GM18507 (cell line): ENCODE measurements around the gene AP2S1.
"Not testable (repeated sequence)": the region's sequence is repeated elsewhere in the genome, so short reads cannot be mapped to it uniquely, and the experiment has no call there.

Experiments used
- DNase-seq: peaks from one replicate; pipeline ENCODE4 v3.0.0; 2011; ENCODE audit warnings: low read depth; ENCODE audit not compliant: insufficient read length; ENCODE audit errors: extremely low spot score
- FAIRE-seq: peaks from 2 replicates; lab custom pipeline; 2011; peaks lifted over from hg19 to GRCh38; lab: Jason Lieb, UNC

Gene AP2S1

DNA sequence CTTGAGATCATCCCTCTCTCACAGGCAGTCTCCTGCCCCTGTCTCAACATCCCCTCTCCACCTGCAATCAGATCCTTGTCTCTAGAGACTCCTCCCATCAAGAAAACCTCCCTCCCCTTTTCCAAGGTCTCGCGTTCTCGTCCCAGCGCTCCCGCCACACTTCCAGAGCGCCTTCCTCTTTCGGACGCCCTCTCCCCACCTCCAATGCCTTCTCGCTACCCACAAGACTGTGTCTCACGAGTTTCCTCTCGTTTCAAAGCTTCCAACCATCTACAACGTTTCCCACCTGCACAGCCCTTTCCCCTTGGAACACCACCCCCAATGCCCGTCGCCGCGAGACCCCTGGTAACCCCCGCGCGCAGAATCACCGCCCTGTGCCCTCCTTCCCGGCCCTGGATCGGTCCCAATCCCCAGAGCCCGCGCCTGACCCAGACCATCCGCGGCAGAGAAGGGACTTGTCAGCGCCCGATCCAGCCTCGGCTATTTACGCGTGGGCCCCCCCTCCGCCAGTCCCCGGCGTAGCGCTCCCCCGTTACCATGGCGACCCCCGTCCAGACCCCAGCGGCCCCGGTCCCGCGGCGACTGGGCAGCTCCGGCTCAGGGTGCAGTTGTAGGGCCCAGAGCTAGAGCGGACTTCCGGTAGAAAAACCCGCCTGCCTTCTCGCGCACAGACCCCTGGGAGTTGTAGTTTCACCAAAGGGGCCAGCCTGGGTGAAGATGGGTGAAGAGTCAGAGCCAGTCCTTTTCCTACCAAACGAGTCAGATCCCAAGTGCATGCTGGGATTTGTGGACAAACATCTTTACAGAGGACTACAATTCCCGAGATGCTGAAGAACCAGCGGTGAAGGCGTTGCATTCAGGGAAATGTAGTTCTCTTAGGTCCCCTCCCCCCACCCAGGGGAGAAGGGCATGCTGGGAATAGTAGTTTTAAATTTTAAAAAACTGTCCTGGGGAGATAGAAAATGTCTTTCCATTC is at the start of gene AP2S1:
TSS of gene AP2S1 (minus strand) at position 619 of the 976 bp plus-strand sequence. CDS start at position 539, 80 bp downstream.
- FAIRE-seq, result peak; percentile 97
- DNase-seq, result peak; percentile 89

DNA sequence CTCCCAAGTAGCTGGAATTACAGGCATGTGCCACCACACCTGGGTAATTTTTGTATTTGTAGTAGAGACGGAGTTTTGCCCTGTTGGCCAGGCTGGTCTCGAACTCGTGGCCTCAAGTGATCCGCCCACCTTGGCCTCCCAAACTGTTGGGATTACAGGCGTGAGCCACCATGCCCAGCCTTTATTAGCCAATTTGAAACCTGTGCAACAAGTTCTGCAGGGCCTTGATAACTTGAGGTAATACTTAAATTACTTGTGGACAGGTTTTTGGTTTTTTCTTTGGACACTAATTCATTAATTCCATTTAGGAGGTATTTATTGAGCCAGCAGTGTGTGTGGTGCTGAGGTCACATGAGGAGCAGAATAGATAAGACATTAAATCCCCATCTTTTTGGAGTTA is 49.7 kb upstream of the AP2S1 start:
- FAIRE-seq (no peak), DNase-seq (no peak)

DNA sequence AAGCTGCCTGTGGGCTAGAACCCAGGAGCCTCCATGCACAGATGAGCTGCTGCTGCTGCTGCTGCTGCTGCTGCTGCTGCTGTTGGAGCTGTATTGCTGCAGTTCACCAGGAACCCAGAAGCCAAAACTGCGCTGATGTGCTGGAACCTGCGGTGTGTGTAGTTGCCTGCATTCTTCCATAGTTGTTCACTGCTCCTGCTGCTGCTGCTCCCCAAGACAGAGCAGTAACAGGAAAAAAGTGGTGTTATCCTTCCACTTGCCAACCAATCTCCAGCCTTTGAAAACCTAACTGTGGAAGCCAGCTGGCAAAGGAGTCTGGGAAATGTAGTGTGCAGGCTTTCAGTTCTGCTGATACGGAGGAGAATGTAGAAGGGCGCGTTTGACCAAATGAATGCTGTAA is 48.1 kb upstream of the AP2S1 start:
- no peak for DNase-seq
- no peak for FAIRE-seq

DNA sequence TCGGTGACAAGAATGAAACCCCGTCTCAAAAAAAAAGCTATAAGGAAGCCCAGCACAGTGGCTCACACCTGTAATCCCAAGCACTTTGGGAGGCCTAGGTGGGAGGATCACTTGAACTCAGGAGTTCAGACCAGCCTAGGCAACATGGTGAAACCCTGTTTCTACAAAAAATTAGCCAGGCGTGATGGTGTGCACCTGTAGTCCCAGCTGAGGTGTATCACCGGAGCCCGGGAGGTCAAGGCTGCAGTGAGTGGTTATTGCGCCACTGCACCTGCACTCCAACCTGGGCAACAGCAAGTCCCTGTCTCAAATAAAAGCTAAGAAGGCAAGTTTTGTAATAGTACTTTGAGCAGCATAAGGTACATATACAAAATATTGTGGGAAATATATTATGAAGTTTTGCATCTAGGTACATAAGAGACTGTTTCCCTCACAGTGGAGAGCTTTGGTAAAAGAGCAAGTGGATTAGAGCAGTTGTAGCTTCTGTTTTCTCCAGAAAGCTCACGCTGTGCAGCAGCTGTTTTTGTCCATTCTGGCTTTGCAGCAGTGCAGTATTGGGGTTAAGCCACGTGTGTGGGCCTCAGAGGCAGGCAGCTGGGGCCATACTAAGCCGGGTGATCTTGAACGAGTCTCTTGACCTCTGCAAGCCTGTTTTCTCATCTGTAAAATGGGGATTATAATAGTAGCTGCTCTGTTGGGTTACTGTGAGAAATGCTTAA is 45.6 kb upstream of the AP2S1 start:
- DNase-seq (no peak), FAIRE-seq (no peak)

DNA sequence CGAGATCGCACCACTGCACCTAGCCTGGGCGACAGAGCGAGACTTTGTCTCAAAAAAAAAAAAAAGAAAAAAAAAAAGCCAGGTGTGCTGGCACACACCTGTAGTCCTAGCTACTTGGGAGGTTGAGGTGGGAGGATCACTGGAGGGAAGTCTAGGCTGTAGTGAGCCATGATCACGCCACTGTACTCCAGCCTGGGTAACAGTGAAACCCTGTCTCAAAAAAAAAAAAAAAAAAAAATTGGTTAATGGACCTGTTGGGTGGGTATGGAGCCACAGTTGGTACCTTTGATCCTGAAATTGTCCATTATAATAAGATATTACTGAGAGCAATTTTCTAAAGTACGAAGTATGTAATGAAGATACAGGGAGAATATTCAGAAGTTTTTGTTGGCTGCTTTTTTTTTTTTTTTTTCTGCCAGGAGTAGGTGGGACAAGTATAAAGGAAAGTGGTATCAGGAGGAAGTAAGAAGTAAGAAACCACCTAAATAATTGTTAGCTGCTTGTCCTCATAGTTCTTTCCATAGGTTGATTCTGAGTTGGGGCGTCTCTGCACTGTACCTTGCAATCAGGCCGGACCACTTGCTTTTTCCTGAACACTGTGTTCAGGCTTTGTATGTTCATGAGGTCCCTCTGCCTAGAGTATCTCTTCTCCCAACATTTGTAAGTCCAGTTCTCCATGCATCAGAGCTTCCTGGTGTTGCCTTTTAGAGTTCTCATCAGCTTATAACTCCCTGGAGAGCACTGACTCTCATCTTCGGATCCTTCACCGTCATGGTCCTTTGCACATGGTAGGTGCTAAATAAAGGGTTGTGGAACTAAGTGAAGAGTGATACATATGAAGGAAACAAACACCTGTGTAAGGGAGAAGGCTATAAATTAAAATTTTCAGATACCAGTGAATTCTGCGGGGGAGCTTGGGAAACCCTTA is 41.9 kb upstream of the AP2S1 start:
- FAIRE-seq, result peak; percentile 68

DNA sequence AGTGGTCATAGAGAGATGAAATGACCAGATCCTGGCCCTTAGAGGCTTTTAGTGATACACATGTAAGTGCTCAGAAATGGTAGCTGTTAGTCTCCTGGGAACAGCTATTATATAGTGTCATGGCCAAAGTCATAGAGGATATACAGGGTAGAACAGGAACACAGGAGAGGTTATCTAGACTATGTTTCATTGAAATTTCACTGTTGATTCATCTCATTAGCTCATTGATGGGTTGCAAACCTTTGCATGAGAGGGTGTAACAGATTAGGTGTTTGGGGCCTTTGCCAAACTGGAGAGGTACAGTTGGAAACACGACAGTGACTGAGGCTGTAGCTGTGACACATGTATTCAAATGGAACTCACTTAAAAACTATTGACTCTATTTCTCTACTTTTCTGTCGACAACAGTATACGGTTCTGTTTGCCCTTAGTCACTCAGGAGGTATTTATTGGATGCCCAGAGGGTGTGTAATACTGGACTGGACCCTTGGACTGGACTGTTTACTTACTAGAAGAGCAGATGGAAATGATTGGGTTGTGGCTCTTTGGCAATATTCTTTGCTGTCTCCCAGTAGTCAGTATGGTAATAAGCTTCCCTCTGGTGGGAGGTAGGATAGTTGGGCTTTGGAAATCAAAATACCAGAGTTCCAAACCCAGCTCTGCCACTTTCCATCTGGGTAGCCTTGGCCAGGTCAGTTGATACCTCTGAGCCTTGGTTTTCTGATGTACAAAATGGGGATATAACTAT is 40.0 kb upstream of the AP2S1 start:
- FAIRE-seq, result no peak

More for the DNA sequence above, 41.9 kb upstream of the AP2S1 start:
- DNase-seq, result no peak

DNA sequence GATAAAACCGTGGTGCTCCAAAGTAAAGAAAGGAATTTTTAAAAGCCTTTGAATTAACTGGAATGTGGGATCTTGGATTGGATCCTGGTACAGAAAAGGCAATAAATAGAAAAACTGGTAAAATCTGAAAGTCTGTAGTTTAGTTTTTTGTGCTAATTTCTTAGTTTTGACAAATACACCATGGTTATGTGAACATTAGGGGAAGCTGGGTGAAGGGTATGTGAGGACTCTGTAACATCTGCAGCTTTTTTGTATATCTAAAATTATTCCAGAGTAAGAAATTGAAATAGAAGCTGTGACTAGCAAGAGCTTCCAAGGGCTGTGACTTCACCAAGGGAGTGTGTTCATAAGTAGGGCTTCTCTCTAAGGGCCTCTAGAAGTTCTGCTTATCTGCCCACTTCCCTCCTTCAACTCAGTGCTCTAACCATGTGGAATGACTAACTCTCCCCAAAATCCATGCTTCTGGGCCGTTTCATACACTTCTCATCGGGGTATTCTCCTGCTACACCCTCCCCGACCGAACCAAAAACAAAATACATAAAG is 36.7 kb upstream of the AP2S1 start:
- DNase-seq (no peak), FAIRE-seq (no peak)

More for the DNA sequence above, 40.0 kb upstream of the AP2S1 start:
- no peak for DNase-seq

DNA sequence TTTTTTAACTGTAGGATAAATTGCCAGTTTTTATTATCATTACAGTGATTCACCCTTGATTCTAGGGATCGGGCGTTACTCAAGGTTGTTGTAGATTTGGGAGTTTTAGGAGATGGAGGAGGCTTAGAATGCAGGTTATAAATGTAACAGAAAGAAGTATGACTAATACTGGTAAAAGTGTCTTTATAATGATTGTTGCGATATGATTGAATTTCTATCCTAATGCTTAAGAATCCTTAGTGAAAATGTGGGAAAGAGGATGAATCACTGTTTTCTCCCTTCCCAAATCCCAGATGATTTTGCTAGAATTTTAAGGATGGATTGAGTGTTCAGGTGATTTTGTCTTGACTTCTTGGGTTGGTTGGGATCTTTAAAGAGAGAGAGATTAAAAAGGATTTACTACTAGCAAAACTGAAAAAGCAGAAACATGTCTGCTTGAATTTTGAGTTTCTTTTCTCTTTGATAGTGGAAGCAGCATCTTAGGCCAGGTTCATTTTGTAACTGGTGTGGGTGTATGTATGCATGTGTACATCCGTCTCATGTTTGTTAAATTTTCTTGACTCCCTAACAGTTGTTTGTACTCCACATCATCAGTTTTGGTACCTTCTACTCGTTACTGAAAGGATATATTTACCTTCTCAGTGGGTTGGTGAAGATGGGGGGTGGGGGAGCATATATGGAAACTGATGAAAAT is 36.0 kb upstream of the AP2S1 start:
- FAIRE-seq (peak; percentile 73), DNase-seq (no peak)

DNA sequence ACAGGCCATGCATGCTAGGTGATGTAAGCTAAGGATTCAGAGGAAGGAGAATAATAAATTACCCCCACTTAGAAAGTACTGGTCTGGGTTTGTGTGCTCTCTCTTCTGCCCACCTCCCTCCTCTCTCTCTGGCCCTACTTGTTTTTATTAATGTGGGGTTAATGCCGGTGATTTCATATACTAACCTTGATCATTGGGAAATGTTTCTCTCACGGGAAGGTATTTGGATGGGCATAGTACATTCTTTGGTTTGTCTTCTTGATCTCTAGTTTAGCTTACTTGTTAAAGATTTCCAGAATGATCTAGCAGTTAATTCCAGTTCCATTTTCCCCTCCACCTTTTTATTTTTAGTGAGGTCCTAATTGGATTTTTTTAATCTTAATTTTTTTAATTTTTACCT is 34.8 kb upstream of the AP2S1 start:
- FAIRE-seq (no peak), DNase-seq (no peak)

DNA sequence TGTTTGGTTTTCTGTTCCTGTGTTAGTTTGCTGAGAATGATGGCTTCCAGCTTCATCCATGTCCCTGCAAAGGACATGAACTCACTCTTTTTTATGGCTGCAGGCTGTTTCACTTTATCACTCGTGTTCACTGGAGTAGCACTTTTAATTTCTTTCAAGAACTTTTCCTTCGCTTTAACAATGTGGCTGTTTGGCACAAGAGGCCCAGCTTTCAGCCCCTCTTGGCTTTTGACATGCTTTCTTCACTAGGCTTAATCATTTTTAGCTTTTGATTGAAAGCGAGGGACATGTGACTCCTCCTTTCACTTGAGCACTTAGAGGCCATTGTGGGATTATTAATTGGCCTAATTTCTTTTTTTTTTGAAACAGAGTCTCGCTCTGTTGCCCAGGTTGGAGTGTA is 32.1 kb upstream of the AP2S1 start:
- not testable (repeated sequence) for FAIRE-seq

DNA sequence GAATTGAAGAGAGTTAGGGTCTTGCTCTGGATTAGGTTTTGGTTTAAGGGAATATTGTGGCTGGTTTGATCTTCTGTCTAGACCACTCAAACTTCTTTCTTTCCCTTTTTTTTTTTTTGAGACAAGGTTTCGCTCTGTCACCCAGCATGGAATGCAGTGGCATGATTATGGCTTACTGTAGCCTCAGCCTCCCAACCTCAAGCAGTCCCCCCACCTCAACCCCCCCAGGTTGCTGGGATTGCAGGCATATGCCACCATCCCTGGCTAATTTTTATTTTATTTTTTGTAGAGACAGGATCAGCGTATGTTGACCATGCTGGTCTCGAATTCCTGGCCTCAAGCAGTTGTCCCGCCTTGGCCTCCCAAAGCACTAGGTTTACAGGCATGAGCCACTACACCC is 31.4 kb upstream of the AP2S1 start:
- FAIRE-seq, result no peak

More for the DNA sequence above, 32.1 kb upstream of the AP2S1 start:
- DNase-seq, result not testable (repeated sequence)

DNA sequence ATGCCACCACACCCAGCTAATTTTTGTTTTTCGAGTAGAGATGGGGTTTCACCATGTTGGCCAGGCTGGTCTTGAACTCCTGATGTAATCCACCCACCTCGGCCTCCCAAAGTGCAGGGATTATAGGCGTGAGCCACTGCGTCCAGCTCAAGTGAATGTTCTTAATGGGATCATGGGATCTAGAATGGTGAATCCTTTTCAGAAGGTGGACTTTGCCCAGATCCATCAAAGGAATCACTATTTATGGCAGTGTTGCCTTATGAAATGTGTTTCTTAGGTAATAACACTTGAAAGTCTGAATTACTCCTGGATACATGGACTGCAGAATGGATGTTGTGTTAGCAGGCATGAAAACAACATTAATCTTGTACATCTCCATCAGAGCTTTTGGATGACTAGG is 30.4 kb upstream of the AP2S1 start:
- FAIRE-seq (no peak), DNase-seq (no peak)

More for the DNA sequence above, 31.4 kb upstream of the AP2S1 start:
- DNase-seq, result no peak

DNA sequence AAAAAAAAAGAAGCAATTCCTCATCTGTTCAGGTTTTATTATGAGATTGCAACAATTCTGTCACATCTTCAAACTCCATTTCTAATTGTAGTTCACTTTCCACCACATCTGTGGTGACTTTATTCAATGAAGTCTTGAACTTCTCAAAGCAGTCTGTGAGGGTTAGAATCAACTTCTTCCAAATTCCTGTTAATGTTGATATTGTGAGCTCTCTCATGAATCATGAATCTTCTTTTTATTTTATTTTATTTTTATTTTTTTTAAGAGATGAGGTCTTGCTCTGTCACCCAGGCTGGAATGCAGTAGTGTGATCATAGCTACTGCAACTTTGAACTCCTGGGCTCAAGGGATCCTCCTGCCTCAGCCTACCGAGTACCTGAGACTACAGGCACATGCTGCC is 29.8 kb upstream of the AP2S1 start:
- FAIRE-seq (no peak), DNase-seq (no peak)

DNA sequence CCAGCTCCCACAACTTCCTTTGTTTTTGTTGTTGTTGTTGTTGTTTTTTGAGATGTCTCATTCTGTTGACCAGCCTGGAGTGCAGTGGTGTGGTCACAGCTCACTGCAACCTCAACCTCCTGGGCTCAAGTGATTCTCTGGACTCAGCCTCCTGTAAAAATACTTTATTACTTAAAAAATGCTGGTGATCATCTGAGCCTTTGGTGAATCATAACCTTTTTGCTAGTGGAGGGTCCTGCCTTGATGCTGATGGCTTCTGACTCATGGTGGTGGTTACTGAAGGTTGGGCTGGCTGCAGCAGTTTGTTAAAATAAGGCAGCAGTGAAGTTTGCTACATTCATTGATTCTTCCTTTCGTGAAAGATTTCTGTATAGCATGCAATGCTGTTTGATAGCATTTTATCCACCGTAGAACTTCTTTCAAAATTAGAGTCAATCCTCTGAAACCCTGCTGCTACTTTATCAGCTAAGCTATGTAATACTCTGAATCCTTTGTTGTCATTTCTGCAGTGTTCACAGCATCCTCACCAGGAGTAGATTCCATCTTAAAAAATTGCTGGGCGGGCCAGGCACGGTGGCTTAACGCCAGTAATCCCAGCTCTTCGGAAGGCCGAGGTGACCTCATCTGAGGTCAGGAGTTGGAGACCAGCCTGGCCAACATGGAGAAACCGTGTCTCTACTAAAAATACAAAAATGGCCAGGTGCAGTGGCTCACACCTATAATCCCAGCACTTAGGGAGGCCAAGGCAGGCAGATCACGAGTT is 28.1 kb upstream of the AP2S1 start:
- DNase-seq (no peak), FAIRE-seq (no peak)

DNA sequence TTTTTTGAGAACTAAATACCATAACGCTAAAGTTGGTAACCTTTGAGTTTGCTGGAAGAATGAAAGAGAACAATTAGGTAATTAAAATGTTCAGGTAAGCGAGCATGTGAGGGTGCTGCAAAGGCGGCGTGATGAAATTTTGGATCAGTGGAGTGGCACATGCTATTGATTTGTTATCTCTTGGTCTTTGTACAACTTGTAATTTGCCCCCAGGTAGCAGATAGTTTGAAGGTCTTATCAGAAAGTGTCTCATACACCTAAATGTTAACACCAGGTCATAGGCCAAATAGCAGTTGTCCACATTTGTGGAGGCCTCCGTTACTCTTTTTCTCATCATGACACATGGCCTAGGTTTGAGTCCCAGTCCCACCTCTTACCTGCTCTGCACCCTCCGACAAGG is 25.0 kb upstream of the AP2S1 start:
- FAIRE-seq (no peak), DNase-seq (no peak)

DNA sequence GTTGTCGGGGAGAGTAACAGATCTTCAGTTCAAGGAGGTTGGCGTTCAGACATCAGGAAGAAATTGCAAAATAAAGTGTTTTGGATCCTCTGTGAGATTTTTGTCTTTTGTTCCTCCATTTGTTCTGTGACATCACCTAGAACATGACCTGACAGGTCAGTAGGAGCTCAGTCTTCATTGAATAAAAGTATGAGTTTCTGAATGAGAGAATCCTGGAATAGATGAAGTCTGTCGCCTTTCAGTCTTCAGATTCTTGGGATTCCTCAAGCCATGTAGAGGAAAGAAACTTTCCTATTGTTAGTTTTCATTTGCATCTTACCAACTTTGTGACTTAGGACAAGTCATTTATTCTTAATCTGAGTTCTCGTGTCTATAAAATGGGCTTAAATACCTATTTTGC is 24.6 kb upstream of the AP2S1 start:
- no peak for FAIRE-seq
- no peak for DNase-seq

DNA sequence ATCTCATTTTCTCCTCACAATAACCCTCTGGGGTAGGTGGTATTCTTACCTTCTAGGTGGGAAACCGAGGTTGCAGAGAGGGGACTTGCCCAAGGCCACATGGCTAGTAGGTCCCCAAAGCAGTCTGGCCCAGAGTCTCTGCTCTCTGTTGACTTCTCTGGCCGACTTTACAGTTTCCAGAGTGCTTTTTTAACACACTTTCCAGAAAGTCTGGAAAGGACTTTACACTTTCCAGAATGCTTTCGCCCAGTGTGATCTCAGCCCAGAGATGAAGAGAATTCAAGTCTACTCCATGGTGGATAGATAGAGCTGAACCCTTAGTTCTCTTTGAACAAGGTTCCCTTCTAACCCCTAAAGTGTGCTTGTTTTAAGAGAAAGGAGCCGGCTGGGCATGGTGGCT is 22.3 kb upstream of the AP2S1 start:
- no peak for FAIRE-seq
- DNase-seq, result no peak
